ENCODE measurements around the gene NRP1.

Gene NRP1

DNA sequence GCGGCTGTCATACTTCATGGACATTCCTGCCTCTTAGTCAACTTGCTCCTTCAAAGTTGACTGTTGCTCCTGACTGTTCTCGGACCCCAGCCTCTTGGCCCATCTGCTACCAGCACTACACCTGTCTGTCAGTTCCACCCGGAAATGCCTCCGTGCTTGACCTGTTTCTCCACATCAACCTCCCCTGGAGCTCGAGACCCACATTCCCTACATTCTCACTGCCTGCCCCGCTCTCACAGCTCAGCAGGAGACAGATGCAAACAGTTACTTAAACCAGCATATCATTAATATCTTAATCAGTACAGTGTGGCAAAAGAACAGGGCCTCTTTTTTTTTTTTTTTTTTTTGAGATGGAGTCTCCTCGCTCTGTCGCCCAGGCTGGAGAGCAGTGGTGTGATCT lies 174.3 kb downstream of the NRP1 start:
- TF ChIP-seq, protein P1, sequence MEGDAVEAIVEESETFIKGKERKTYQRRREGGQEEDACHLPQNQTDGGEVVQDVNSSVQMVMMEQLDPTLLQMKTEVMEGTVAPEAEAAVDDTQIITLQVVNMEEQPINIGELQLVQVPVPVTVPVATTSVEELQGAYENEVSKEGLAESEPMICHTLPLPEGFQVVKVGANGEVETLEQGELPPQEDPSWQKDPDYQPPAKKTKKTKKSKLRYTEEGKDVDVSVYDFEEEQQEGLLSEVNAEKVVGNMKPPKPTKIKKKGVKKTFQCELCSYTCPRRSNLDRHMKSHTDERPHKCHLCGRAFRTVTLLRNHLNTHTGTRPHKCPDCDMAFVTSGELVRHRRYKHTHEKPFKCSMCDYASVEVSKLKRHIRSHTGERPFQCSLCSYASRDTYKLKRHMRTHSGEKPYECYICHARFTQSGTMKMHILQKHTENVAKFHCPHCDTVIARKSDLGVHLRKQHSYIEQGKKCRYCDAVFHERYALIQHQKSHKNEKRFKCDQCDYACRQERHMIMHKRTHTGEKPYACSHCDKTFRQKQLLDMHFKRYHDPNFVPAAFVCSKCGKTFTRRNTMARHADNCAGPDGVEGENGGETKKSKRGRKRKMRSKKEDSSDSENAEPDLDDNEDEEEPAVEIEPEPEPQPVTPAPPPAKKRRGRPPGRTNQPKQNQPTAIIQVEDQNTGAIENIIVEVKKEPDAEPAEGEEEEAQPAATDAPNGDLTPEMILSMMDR (IDR thresholded peaks at IDR 0.05), result no peak
- H3K4me3 ChIP-seq, result no peak overlapping the region
- no peak overlapping the region for H3K27ac ChIP-seq
- H3K9me3 ChIP-seq, result no peaks in the 10 kb centered on the region
- H3K4me1 ChIP-seq, result peaks cover 0 to 17% (median 3%) of the 10 kb centered on the region in 4 donors
- H3K36me3 ChIP-seq, result no peaks in the 10 kb centered on the region
- intact Hi-C loops (cut with DNase I; ENCODE audit: low total_unique reads), result no loop called here
- DNase-seq, result no peak
- H3K27me3 ChIP-seq, result no peaks in the 10 kb centered on the region

- Histone ChIP-seq H3K4me3 (no peak overlapping the region), H3K36me3 (no peaks in the 10 kb centered on the region), H3K9me3 (no peaks in the 10 kb centered on the region), H3K27ac (no peak overlapping the region), H3K27me3 (no peaks in the 10 kb centered on the region), H3K4me1 (peaks cover 0 to 33% (median 5%) of the 10 kb centered on the region in 4 donors)
- no peak for DNase-seq
- TF ChIP-seq, protein P1 (IDR thresholded peaks at IDR 0.05), result no peak
- intact Hi-C loops (cut with DNase I; ENCODE audit: low total_unique reads), result no loop called here
Observed at GRCh38 chr10:33157103-33157502, 177.4 kb downstream of the NRP1 start.

- no peak for DNase-seq
- H3K9me3 ChIP-seq, result no peaks in the 10 kb centered on the region
- H3K27ac ChIP-seq, result no peak overlapping the region
- no peak overlapping the region for H3K4me3 ChIP-seq
- H3K4me1 ChIP-seq, result peaks cover 0 to 33% (median 5%) of the 10 kb centered on the region in 4 donors
- no peaks in the 10 kb centered on the region for H3K27me3 ChIP-seq
- intact Hi-C loops (cut with DNase I; ENCODE audit: low total_unique reads), result no loop called here
- H3K36me3 ChIP-seq, result no peaks in the 10 kb centered on the region
- TF ChIP-seq, protein P1 (IDR thresholded peaks at IDR 0.05), result no peak
Observed at GRCh38 chr10:33155720-33156638, 178.5 kb downstream of the NRP1 start.

DNA sequence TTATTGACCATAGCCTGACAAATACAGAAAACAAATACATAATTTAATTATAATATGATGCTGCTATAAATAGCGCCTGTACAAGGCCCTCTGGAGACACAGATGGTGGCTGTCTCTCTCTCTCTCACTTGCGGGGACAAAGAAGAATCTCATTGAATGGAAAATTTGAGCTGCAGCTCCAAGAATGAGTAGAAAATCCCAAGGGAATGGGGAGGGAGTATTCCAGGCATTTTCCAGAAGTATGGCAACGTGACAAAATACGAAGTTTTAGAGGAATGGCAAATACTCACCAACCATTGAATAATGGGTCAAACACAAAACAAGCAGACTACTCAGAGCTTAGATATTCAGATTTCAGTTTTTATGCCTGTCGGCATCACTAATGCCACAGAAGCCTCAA lies 179.9 kb downstream of the NRP1 start:
- TF ChIP-seq, protein P1 (IDR thresholded peaks at IDR 0.05), result no peak
- Histone ChIP-seq H3K27me3 (no peaks in the 10 kb centered on the region), H3K9me3 (no peaks in the 10 kb centered on the region), H3K27ac (no peak overlapping the region), H3K4me1 (peaks cover 0 to 33% (median 5%) of the 10 kb centered on the region in 4 donors), H3K4me3 (no peak overlapping the region), H3K36me3 (no peaks in the 10 kb centered on the region)
- intact Hi-C loops (cut with DNase I; ENCODE audit: low total_unique reads), result no loop called here
- no peak for DNase-seq

DNA sequence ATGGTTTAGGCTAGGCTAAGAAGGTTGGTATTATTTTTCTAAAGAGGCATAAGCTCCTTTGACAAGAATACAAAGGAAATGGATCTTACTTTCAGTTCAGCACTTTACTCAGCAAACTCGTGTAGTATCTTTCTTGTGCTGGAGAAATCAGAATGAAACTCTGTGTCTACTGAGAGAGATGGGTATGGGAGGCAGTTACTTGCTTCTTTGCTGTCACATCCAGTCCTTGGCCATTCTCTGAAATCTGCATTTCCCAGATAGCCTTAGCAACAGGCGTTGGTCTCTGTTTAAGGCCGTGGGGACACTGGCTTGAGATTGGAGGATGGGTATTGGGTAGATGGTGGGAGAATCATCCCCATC lies 180.5 kb downstream of the NRP1 start:
- no peaks in the 10 kb centered on the region for H3K36me3 ChIP-seq
- H3K4me3 ChIP-seq, result no peak overlapping the region
- no peak overlapping the region for H3K27ac ChIP-seq
- intact Hi-C loops (cut with DNase I; ENCODE audit: low total_unique reads), result no loop called here
- H3K9me3 ChIP-seq, result no peaks in the 10 kb centered on the region
- no peaks in the 10 kb centered on the region for H3K27me3 ChIP-seq
- TF ChIP-seq, protein P1 (IDR thresholded peaks at IDR 0.05), result no peak
- H3K4me1 ChIP-seq, result peaks cover 0 to 33% (median 5%) of the 10 kb centered on the region in 4 donors
- DNase-seq, result no peak
